NCI-H1105 treated with DMSO at 0.1 percent for 48 hours (cell line): ENCODE results near the gene PTPN21.

ENCODE experiments used
- DNase-seq: peaks from one replicate; lab custom pipeline; 2025; lab: John Stamatoyannopoulos, UW

The PTPN21 gene

GRCh38 chr14:88504602-88505001 lies 50.2 kb downstream of the PTPN21 start:
- no peak for DNase-seq

- DNase-seq, result no peak
Measured at GRCh38 chr14:88503754-88504406, 50.9 kb downstream of the PTPN21 start.

- DNase-seq, result no peak
Measured at GRCh38 chr14:88502740-88503139, 52.1 kb downstream of the PTPN21 start.

DNA sequence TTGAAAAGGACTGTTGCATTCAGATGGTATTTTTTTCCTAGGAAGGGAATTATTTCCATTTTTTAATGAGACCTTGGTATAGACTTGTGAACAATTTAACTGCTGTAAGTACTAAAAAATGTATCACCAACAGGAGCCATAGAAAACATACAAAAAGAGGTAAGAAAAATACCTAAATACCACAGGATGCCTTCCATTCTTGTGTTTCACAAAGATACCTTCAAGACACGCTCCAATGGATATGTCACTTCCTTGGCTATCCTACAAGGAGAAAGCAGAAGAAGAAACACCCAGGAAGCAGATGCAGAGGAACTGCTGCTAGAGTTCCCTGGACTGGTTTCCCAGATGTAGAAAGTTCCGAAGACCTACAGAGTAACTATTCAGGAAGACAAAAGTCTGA lies 54.2 kb downstream of the PTPN21 start:
- DNase-seq, result no peak

DNA sequence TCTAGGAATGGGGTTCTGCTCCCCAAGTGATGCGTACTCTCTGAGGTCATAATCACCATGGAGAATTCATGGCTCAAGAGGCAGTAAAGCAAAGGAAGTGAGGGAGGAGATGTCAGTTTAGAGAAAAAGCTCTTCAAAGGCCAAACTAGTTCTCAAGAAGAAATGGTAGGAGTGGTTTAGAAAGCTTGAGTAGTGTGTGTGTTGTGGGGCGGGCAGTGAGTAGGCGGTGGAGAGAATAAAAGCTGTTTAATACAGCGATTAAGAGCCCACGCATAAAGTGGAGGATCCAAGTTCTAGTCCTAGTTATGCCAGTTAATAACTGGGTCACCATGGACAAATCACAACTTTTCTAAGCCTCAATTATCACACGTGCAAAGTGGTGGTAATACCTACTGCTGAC lies 55.6 kb downstream of the PTPN21 start:
- no peak for DNase-seq

DNA sequence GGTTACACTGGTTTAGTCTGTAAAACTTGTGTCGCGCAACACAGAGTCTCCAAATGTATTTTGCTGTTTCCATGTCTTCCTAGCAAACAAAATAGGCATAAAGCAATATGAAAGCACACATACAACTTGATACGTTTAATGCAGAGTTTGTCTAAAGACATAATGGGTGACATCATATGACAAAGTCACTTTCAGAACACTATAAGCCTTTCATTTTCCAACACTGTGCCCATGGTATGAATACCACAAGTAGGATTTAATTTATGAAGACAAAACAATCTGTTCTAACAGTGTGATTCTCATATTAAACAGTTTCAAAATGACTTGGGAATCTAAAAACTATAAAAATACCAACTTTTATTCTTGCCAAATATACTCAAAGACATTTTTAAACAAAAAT lies 58.4 kb downstream of the PTPN21 start:
- DNase-seq, result no peak

DNA sequence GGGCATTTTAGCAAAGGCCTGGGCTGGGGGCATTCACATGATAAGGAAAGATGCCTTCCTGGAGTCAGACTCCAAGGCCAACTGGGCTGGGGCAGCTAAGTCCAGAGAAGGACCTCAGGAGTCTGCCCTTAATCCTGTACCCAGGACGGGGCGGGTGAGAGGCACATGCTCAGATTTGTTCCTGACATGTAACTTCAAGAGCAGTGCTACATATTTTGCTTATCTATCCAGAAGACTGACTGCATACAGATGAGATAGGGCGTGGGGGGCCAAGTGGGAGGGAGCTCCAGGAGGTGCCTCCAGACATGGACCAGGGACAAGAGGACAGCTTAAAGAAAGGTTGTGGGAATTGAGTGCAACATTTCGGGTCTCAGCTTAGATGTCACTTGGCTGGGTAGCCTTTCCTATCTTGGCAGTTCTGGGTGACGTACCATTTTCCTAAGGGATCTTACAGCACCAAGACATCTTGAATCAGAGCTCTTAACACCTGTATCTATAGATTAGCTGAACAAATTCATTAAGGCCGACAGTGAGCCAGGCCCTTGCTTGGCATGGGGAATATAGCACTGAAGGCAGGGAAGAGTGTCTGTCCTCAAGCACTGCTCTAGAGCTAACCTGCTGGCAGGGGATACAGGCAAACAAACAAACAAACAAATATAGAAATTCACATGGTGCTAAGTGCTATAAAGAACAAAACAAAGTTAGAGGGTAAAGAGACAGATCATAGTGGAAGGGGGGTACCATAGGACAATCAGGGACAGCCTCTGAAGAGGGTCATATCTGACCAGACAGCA lies 61.2 kb downstream of the PTPN21 start:
- DNase-seq, result no peak

DNA sequence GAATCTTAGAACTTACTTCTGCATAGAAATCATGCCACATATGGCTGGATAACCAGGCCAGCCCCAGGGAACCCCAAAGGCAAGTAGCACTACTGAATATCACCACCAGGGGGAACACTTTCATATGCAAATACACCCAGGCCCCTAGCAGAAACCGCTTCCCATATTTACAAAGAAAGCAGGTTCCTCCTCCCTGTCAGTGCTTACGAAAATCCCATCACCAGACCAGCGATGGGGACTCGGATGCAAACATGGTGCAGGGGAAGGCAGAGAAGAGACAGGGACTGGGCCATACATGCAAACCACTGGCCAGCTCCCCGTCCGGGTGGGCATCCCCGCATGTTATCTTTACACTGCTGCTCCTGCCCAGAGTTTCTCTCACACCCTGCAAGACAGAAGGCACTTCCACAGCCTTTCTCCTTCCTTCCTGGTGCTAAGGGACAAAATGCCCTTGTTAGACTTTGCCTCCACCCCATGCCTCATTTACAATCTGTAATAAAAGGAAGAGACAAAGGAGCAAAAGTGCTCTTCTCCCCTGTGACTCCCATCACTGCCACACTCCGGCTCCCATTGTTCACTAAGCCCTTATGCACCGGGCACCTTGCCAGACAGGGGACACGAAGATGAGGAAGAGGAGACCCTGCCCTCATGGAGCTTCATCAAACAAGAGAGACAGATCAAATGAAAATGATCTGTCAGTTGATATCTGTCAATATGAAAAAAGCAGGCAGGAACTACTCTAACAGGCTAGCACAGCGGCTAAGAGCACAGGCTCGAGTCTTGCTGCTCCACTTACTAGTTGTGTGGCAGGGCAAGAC lies 62.3 kb downstream of the PTPN21 start:
- DNase-seq, result peak; percentile 52

DNA sequence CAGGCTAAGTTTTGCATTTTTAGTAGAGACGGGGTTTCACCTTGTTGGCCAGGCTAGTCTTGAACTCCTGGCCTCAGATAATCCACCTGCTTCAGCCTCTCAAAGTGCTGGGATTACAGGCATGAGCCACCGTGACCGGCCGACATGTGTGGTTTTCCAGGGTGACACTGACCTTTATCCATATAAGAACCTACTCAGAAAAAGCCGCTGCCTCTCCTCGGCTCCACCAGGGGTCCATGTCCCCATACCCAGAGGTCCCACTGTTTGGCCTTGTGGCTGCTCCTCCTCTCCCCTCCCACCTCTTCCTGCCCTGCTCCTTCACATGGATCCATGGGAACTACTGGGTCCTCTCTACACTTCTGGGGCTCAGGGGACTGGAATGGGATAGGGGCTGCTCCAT lies 64.6 kb downstream of the PTPN21 start:
- no peak for DNase-seq

GRCh38 chr14:88488897-88489296 lies 65.9 kb downstream of the PTPN21 start:
- no peak for DNase-seq

DNA sequence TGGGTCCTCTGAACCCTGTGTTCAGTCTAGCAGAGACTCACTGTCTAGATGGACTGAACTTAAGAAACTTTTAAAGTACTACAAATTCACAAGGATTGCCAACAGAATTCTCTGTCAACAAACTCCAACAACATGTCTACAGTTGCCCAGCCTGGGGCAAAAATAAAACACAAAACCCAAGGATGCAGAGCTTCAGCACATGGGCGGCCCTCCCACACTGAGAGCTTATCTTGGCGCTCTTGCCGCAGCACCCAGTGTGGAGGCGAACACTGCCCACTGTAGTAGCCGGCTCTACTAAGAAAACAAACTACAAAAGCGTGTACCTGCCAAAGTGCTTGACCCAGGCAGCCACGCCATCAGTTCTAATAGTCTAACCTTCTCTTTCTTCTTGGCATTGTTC lies 66.7 kb downstream of the PTPN21 start:
- DNase-seq, result no peak

GRCh38 chr14:88482524-88482923 lies 72.3 kb downstream of the PTPN21 start:
- DNase-seq, result no peak

GRCh38 chr14:88481794-88482193 lies 73.0 kb downstream of the PTPN21 start:
- no peak for DNase-seq

DNA sequence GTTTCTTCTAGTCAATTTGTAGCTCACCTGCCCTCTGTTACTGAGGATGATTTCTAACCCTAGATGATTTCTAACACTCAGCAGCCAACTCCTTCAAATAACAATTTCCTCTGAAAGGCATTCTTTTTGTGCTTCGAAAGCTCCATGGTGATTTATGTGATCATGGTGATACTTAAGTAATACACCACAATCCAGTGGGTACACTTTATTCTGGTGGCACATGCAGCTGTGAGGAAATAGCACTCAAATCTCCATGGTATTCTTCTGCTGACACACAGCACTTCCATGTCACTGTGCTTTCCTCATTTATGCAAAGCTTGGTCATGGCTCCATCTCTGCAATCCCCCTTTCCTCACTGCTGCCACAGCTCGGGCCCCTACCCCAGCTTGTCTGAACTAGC lies 73.7 kb downstream of the PTPN21 start:
- no peak for DNase-seq

GRCh38 chr14:88479574-88479987 lies 75.2 kb downstream of the PTPN21 start:
- no peak for DNase-seq

DNA sequence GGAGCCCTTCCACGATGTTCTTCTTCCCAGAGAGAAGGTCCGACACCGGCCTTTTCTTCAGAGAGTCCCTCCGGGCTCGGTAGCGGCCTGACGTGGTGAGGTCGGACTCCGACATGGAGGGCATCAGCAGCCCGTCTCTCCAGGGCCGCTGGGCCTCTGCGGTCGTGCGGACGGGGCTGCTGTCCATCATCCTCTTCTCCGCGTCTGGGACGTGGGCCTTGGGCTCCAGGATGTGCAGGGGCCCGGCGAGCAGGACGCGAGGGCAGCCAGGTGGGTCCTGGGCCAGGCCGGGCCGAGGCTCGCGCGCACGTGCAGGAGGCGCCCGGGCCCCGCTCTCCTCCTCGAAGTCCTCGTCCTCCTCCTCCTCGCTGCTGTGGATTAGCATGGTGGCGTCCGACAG lies 75.9 kb downstream of the PTPN21 start:
- DNase-seq, result no peak

- DNase-seq, result no peak
Measured at GRCh38 chr14:88477513-88478250, 77.1 kb downstream of the PTPN21 start.

DNA sequence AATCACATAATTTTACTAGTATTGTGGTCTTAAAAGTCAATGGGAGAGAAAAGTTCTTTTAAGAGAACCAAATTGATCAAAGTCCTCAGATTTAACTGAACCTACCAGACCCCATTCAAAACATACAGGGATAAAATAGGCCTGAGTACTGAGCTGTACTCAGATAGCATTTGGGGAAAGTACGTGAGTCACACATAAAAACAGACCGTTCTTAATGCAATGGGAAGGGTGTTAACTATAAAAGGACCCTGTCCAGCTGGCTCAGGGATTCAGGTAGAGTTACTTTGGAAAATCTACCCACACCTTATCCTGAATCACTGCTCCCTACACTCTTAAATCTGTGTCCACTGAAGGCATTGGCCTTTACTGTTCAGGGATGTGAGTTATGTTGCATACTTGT lies 78.0 kb downstream of the PTPN21 start:
- no peak for DNase-seq

- DNase-seq, result no peak
Measured at GRCh38 chr14:88476214-88476774, 78.5 kb downstream of the PTPN21 start.

DNA sequence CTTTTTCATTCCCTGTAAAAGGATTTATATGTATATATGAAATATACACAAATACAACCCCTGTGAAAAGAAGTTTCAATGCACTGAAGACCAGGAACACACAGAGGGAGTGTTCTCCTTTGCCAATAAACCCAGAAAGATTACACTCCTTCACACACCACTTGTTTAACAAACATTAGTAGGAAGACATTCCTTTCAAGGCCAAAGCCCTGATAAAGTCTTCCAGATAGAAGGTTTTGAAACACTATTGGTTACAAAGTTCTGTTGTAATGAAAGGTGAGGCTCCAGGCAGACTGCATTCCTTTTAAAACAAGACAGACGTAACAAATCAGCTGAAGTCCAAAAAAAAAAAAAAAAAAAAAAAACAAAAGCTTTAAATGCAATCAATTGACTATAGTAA lies 81.0 kb downstream of the PTPN21 start:
- no peak for DNase-seq

DNA sequence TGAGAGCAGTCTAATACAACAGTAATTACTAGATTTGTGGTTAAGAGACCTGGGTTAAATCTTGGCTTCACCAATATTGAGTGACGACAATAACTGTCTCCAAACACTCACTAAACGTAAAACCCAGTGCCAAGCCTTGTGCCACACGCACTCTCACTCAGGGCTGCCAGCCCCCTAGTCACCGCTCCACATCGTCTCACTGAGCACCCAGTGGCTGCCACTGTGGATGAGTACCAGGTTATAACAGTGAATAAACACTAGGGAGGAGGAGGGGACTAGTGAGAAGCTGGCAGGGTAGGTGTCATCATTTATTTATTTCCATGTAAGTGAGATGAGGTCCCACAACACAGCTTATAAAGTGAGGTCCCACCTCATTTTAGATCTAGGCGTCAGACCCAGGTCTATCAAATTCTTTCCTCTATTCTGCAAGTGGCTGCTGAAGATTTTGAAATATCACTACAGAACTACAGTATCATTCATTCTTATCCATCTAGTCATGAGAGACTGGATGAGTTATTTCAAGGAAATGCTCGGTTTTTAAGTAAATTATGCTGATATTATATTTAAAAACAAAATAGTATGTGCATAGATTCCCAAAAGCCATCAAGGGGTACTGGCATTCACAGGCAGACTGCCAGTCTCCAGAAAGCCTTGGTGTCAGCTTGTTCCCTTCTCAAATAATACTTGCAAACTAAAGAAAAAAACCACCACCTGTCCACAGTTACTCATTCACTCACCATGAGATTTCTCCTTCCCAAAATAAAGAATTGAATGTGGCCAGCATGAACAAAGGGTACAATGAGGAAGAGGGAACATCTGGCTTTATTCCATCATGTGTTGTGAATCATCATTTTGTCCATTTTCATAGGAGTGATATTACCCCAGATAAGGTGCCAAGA lies 84.0 kb downstream of the PTPN21 start:
- DNase-seq, result no peak
